WTC11 (cell line): ENCODE results near the gene HTR3B. TPM values are rescaled to one million over a fixed set of nuclear protein-coding genes. Genes with fewer than 3 reads are reported as not detected.

Experiments
- ATAC-seq: fragments of 200-7000 bp; cut with Tn5 transposase; 2 replicates; pipeline ENCODE4 v1.10.0; 2021; ENCODE audit warnings: mild to moderate bottlenecking, moderate library complexity
- CTCF ChIA-PET: fragments of 300-600 bp; sonication (Branson Sonifier 250); formaldehyde crosslinking; loops from one replicate; lab custom pipeline; 2021; ENCODE audit warnings: antibody characterized with exemption; lab: Charles Lee
- POLR2A ChIA-PET: fragments of 350-600 bp; sonication (Branson Sonifier 250); formaldehyde crosslinking; loops from one replicate; lab custom pipeline; 2021; ENCODE audit warnings: antibody characterized with exemption; lab: Charles Lee
- DNase-seq: peaks from one replicate; pipeline ENCODE4 v3.0.0; 2021; ENCODE audit warnings: low spot score
- H3K27ac Mint-ChIP-seq: 2 replicates; pipeline ENCODE4 v1.8.0; 2021; ENCODE audit warnings: mixed read lengths
- H3K27me3 Mint-ChIP-seq: 2 replicates; pipeline ENCODE4 v1.8.0; 2021; ENCODE audit warnings: low read depth, mild to moderate bottlenecking, moderate library complexity, mixed read lengths
- H3K36me3 Mint-ChIP-seq: 2 replicates; pipeline ENCODE4 v1.8.0; 2021; ENCODE audit warnings: mixed read lengths
- H3K4me1 Mint-ChIP-seq: 2 replicates; pipeline ENCODE4 v1.8.0; 2022; ENCODE audit warnings: mixed read lengths
- H3K4me3 Mint-ChIP-seq: 2 replicates; pipeline ENCODE4 v1.8.0; 2021; ENCODE audit warnings: mild to moderate bottlenecking, moderate library complexity, mixed read lengths
- H3K9me3 Mint-ChIP-seq: 2 replicates; pipeline ENCODE4 v1.8.0; 2021; ENCODE audit warnings: mixed read lengths
- CBFB ChIP-seq: sonication (generic); formaldehyde crosslinking; IDR thresholded peaks from 2 replicates; pipeline ENCODE4 v1.8.1; 2022; ENCODE audit warnings: mild to moderate bottlenecking, low read depth, missing genetic modification reagents
- CREB1 ChIP-seq: sonication (generic); formaldehyde crosslinking; IDR thresholded peaks from 2 replicates; pipeline ENCODE4 v1.8.0; 2023; ENCODE audit warnings: mild to moderate bottlenecking, missing genetic modification reagents
- EMX1 ChIP-seq: fragments of 250-450 bp; sonication (Bioruptor Pico); IDR thresholded peaks from 2 replicates; pipeline ENCODE4 v1.8.0; 2021; ENCODE audit warnings: mild to moderate bottlenecking
- GTF2I ChIP-seq: fragments of 250-450 bp; sonication (Bioruptor Pico); conservative IDR thresholded peaks from 2 replicates; pipeline ENCODE4 v1.4.0; 2021; ENCODE audit warnings: mild to moderate bottlenecking
- JUN ChIP-seq: sonication (generic); formaldehyde crosslinking; IDR thresholded peaks from 2 replicates; pipeline ENCODE4 v1.8.0; 2023; ENCODE audit warnings: mild to moderate bottlenecking, missing genetic modification reagents
- MYBL2 ChIP-seq: sonication (generic); formaldehyde crosslinking; IDR thresholded peaks from 2 replicates; pipeline ENCODE4 v1.8.1; 2023; ENCODE audit warnings: mild to moderate bottlenecking, moderate library complexity, missing genetic modification reagents
- NFE2L1 ChIP-seq: sonication (generic); formaldehyde crosslinking; IDR thresholded peaks from 2 replicates; pipeline ENCODE4 v1.8.1; 2023; ENCODE audit warnings: missing genetic modification reagents
- RORB ChIP-seq: fragments of 250-450 bp; sonication (Bioruptor Pico); IDR thresholded peaks from 2 replicates; pipeline ENCODE4 v1.9.0; 2021; ENCODE audit warnings: mild to moderate bottlenecking
- SOX15 ChIP-seq: fragments of 250-450 bp; sonication (Bioruptor Pico); IDR thresholded peaks from 2 replicates; pipeline ENCODE4 v1.9.0; 2021; ENCODE audit warnings: mild to moderate bottlenecking
- ZNF219 ChIP-seq: sonication (generic); formaldehyde crosslinking; IDR thresholded peaks from 2 replicates; pipeline ENCODE4 v1.8.0; 2023; ENCODE audit warnings: missing genetic modification reagents, mild to moderate bottlenecking, borderline replicate concordance
- ZNF317 ChIP-seq: sonication (generic); formaldehyde crosslinking; IDR thresholded peaks from 2 replicates; pipeline ENCODE4 v1.8.1; 2023; ENCODE audit warnings: low read depth, mild to moderate bottlenecking, moderate library complexity, missing genetic modification reagents, borderline replicate concordance
- total RNA-seq: library from RNA; stranded (reverse); gene quantifications from 3 replicates; pipeline ENCODE4 v1.2.3, GENCODE V29; 2021
- TF ChIP-seq, protein P1 (sequence below): sonication (generic); formaldehyde crosslinking; conservative IDR thresholded peaks from 2 replicates; pipeline ENCODE4 v1.8.1; 2023; ENCODE audit warnings: mild to moderate bottlenecking, low read depth, missing genetic modification reagents, moderate library complexity
- TF ChIP-seq, protein P2 (sequence below): sonication (generic); formaldehyde crosslinking; IDR thresholded peaks from 2 replicates; pipeline ENCODE4 v1.8.0; 2022; ENCODE audit warnings: mild to moderate bottlenecking, missing genetic modification reagents
- TF ChIP-seq, protein P3 (sequence below): sonication (generic); formaldehyde crosslinking; IDR thresholded peaks from 2 replicates; pipeline ENCODE4 v1.8.1; 2022; ENCODE audit warnings: mild to moderate bottlenecking, missing genetic modification reagents, moderate library complexity, borderline replicate concordance
- TF ChIP-seq, protein P4 (sequence below): sonication (generic); formaldehyde crosslinking; IDR thresholded peaks from 2 replicates; pipeline ENCODE4 v1.8.1; 2023; ENCODE audit warnings: mild to moderate bottlenecking, missing genetic modification reagents, moderate library complexity
- TF ChIP-seq, protein P5 (sequence below): fragments of 250-450 bp; sonication (Bioruptor Pico); IDR thresholded peaks from 2 replicates; pipeline ENCODE4 v1.9.0; 2021; ENCODE audit warnings: mild to moderate bottlenecking, borderline replicate concordance
- TF ChIP-seq, protein P6 (sequence below): sonication (generic); formaldehyde crosslinking; IDR thresholded peaks from 2 replicates; pipeline ENCODE4 v1.8.0; 2022; ENCODE audit warnings: mild to moderate bottlenecking, missing genetic modification reagents
- TF ChIP-seq, protein P7 (sequence below): fragments of 250-450 bp; sonication (Bioruptor Pico); conservative IDR thresholded peaks from 2 replicates; pipeline ENCODE4 v1.9.0; 2021; ENCODE audit warnings: mild to moderate bottlenecking

Gene HTR3B
- total RNA-seq, 1 experiment from 2014 or later: not detected

DNA sequence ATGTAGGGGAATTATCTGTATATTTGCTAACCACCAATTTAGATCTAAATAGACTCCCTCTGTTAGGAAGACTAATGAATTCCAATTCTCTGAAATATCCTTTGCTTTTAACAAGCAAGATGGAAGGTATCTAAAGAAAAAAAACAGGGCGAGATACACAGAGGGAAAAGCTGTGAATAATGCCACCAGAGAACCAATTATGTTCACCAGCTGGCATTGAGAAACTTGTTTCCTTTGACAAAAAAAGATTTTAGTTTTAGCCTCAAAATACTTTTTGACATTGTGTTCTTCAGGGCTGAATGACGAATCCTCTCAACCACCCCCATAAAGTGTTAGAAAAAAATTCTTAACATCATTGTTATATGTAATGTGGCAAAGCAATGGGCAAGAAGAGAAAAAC lies 19.0 kb downstream of the HTR3B start (continued):
- TF ChIP-seq, protein P1, sequence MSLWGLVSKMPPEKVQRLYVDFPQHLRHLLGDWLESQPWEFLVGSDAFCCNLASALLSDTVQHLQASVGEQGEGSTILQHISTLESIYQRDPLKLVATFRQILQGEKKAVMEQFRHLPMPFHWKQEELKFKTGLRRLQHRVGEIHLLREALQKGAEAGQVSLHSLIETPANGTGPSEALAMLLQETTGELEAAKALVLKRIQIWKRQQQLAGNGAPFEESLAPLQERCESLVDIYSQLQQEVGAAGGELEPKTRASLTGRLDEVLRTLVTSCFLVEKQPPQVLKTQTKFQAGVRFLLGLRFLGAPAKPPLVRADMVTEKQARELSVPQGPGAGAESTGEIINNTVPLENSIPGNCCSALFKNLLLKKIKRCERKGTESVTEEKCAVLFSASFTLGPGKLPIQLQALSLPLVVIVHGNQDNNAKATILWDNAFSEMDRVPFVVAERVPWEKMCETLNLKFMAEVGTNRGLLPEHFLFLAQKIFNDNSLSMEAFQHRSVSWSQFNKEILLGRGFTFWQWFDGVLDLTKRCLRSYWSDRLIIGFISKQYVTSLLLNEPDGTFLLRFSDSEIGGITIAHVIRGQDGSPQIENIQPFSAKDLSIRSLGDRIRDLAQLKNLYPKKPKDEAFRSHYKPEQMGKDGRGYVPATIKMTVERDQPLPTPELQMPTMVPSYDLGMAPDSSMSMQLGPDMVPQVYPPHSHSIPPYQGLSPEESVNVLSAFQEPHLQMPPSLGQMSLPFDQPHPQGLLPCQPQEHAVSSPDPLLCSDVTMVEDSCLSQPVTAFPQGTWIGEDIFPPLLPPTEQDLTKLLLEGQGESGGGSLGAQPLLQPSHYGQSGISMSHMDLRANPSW (CRISPR knock-in tag): no peak
- TF ChIP-seq, protein P2, sequence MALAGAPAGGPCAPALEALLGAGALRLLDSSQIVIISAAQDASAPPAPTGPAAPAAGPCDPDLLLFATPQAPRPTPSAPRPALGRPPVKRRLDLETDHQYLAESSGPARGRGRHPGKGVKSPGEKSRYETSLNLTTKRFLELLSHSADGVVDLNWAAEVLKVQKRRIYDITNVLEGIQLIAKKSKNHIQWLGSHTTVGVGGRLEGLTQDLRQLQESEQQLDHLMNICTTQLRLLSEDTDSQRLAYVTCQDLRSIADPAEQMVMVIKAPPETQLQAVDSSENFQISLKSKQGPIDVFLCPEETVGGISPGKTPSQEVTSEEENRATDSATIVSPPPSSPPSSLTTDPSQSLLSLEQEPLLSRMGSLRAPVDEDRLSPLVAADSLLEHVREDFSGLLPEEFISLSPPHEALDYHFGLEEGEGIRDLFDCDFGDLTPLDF: no peak
- TF ChIP-seq CREB1: no peak
- TF ChIP-seq, protein P3, sequence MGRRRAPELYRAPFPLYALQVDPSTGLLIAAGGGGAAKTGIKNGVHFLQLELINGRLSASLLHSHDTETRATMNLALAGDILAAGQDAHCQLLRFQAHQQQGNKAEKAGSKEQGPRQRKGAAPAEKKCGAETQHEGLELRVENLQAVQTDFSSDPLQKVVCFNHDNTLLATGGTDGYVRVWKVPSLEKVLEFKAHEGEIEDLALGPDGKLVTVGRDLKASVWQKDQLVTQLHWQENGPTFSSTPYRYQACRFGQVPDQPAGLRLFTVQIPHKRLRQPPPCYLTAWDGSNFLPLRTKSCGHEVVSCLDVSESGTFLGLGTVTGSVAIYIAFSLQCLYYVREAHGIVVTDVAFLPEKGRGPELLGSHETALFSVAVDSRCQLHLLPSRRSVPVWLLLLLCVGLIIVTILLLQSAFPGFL (CRISPR knock-in tag): no peak

DNA sequence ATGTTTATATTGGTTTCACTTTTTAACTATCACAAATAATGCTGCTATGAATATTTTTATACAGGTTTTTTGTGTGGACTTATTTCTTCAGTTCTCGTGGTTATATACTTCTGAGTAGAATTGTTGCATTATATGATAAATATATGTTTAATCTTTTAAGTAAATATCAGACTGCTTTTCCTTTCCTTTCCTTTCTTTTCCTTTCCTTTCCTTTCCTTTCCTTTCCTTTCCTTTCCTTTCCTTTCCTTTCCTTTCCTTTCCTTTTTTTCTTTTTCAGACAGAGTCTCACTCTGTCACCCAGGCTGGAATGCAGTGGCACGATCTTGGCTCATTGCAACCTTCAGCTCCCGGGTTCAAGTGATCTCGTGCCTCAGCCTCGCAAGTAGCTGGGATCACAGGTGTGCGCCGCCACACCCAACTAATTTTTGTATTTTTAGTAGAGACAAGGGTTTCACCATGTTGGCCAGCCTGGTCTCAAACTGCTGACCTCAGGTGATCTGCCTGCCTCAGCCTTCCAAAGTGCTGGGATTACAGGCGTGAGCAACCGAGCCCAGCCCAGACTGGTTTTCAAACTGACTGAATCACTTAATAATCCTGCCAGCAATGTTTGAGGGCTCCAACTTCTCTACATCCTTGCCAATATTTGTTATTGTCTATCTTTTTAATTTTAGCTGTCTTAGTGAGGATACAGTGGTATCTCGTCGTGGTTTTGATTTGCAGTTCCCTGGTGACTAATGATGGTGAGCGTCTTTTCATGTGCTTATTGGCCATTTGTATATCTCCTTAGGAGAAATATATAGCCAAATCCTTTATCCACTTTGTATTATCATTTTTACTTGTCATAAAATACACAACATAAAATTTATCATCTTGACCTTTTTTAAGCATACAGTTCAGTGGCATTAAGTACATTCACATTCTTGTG lies 21.9 kb downstream of the HTR3B start:
- Mint-ChIP-seq H3K27me3 (no peaks in the 10 kb centered on the region), H3K27ac (no peak overlapping the region), H3K36me3 (no peaks in the 10 kb centered on the region), H3K4me1 (no peaks in the 10 kb centered on the region), H3K9me3 (peaks cover 10% of the 10 kb centered on the region), H3K4me3 (no peak overlapping the region)
- POLR2A ChIA-PET: no interaction called here
- DNase-seq (no peak), ATAC-seq (no peak)
- CTCF ChIA-PET: no interaction called here
- TF ChIP-seq GTF2I: no peak
- no peak for TF ChIP-seq EMX1 (CRISPR knock-in tag)
- no peak for TF ChIP-seq RORB (CRISPR knock-in tag)
- TF ChIP-seq, protein P4, sequence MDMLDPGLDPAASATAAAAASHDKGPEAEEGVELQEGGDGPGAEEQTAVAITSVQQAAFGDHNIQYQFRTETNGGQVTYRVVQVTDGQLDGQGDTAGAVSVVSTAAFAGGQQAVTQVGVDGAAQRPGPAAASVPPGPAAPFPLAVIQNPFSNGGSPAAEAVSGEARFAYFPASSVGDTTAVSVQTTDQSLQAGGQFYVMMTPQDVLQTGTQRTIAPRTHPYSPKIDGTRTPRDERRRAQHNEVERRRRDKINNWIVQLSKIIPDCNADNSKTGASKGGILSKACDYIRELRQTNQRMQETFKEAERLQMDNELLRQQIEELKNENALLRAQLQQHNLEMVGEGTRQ: no peak
- TF ChIP-seq, protein P5, sequence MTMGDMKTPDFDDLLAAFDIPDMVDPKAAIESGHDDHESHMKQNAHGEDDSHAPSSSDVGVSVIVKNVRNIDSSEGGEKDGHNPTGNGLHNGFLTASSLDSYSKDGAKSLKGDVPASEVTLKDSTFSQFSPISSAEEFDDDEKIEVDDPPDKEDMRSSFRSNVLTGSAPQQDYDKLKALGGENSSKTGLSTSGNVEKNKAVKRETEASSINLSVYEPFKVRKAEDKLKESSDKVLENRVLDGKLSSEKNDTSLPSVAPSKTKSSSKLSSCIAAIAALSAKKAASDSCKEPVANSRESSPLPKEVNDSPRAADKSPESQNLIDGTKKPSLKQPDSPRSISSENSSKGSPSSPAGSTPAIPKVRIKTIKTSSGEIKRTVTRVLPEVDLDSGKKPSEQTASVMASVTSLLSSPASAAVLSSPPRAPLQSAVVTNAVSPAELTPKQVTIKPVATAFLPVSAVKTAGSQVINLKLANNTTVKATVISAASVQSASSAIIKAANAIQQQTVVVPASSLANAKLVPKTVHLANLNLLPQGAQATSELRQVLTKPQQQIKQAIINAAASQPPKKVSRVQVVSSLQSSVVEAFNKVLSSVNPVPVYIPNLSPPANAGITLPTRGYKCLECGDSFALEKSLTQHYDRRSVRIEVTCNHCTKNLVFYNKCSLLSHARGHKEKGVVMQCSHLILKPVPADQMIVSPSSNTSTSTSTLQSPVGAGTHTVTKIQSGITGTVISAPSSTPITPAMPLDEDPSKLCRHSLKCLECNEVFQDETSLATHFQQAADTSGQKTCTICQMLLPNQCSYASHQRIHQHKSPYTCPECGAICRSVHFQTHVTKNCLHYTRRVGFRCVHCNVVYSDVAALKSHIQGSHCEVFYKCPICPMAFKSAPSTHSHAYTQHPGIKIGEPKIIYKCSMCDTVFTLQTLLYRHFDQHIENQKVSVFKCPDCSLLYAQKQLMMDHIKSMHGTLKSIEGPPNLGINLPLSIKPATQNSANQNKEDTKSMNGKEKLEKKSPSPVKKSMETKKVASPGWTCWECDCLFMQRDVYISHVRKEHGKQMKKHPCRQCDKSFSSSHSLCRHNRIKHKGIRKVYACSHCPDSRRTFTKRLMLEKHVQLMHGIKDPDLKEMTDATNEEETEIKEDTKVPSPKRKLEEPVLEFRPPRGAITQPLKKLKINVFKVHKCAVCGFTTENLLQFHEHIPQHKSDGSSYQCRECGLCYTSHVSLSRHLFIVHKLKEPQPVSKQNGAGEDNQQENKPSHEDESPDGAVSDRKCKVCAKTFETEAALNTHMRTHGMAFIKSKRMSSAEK (CRISPR knock-in tag): no peak

DNA sequence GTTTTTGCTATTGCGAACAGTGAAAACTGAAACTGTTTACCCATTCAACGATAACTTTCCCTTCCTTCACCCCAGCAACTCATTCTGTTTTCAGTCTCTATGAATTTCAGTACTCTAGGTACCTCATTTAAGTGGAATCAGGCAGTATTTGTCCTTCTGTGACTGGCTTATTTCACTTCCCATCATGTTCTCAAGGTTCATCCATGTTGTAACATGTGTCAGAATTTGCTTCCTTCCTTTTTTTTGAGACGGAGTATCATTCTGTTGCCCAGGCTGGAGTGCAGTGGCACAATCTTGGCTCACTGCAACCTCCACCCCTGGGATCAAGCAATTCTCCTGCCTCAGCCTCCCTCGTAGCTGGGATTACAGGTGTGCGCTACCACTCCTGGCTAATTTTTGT lies 23.7 kb downstream of the HTR3B start:
- Mint-ChIP-seq H3K4me3 (no peak overlapping the region), H3K36me3 (no peaks in the 10 kb centered on the region), H3K9me3 (peaks cover 10% of the 10 kb centered on the region), H3K4me1 (peaks cover 14% of the 10 kb centered on the region), H3K27me3 (no peaks in the 10 kb centered on the region), H3K27ac (no peak overlapping the region)
- ChIA-PET CTCF (interaction anchor here (1.2 kb wide), 1 partner anchor 122 kb away, joined by 3 read pairs; no protein-coding TSS in a partner anchor), POLR2A (no interaction called here)
- ATAC-seq (no peak), DNase-seq (no peak)
- TF ChIP-seq JUN (CRISPR knock-in tag) (no peak), CBFB (no peak), ZNF317 (CRISPR knock-in tag) (no peak), SOX15 (CRISPR knock-in tag) (no peak), ZNF219 (CRISPR knock-in tag) (no peak), NFE2L1 (CRISPR knock-in tag) (no peak), MYBL2 (CRISPR knock-in tag) (no peak)
- TF ChIP-seq, protein P6, sequence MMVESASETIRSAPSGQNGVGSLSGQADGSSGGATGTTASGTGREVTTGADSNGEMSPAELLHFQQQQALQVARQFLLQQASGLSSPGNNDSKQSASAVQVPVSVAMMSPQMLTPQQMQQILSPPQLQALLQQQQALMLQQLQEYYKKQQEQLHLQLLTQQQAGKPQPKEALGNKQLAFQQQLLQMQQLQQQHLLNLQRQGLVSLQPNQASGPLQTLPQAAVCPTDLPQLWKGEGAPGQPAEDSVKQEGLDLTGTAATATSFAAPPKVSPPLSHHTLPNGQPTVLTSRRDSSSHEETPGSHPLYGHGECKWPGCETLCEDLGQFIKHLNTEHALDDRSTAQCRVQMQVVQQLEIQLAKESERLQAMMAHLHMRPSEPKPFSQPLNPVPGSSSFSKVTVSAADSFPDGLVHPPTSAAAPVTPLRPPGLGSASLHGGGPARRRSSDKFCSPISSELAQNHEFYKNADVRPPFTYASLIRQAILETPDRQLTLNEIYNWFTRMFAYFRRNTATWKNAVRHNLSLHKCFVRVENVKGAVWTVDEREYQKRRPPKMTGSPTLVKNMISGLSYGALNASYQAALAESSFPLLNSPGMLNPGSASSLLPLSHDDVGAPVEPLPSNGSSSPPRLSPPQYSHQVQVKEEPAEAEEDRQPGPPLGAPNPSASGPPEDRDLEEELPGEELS (CRISPR knock-in tag): no peak
- TF ChIP-seq, protein P7, sequence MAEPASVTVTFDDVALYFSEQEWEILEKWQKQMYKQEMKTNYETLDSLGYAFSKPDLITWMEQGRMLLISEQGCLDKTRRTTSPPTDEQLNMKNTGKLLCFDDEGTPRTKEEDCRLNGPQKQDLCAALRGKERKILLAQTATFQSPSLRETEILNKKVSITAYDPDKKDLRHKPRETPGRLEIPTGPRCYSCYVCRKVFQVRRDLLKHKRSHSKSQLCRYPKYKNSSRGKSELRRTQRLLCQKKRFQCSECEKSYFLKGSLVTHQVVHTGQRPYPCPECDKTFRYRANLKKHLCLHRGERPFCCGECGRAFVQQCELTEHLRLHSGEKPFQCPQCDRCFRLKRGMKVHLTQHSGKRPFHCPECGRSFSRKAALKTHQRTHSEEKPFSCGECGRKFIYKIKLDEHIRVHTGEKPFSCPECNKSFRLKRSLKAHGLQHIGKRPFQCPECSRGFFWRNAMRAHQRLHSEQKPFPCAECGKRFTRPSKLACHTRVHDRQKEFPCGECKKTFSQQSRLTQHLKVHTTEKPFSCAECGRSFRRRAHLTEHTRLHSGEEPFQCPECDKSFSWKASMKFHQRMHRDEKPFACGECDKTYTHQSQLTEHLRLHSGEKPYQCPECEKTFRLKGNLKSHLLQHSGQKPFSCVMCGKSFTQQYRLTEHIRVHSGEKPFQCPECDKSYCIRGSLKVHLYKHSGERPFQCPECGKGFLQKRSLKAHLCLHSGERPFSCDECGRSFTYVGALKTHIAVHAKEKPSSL (CRISPR knock-in tag): no peak
